ENCODE results near the gene ABHD12. TPM values are rescaled to one million over a fixed set of nuclear protein-coding genes. Genes with fewer than 3 reads are reported as not detected.

The ABHD12 gene
- total RNA-seq, 1 experiment from 2014 or later = 40.6 TPM

GRCh38 chr20:25397096-25397495 is 6.5 kb upstream of the ABHD12 start:
- TF ChIP-seq EZH2 (IDR thresholded peaks at IDR 0.05; ENCODE audit: borderline replicate concordance, low read depth, low read length, poor library complexity, severe bottlenecking) (no peak), CTCF (conservative IDR thresholded peaks at IDR 0.05; ENCODE audit: low read depth, low read length) (no peak)
- CTCF ChIA-PET = no interaction called here
- intact Hi-C loops (cut with micrococcal nuclease; ENCODE audit: unreplicated experiment) = loop anchor here (5.0 to 10.0 kb wide), 2 partner anchors 202 to 315 kb away; partner anchors contain the start of genes ENTPD6 and VSX1
- no peak overlapping the region for H3K27ac ChIP-seq (ENCODE audit: low read depth, low read length, poor library complexity, severe bottlenecking)
- no peaks in the 10 kb centered on the region for H3K36me3 ChIP-seq (ENCODE audit: insufficient read depth, low read length, poor library complexity, severe bottlenecking)
- no peaks in the 10 kb centered on the region for H3K27me3 ChIP-seq (replicated peaks; ENCODE audit: insufficient read depth, low read depth, low read length, poor library complexity)
- no peak overlapping the region for H3K4me3 ChIP-seq (ENCODE audit: low read depth, low read length, poor library complexity, severe bottlenecking)
- H3K9me3 ChIP-seq (ENCODE audit: low read depth, low read length, poor library complexity, severe bottlenecking) = no peaks in the 10 kb centered on the region
- DNase-seq (ENCODE audit: low spot score) = no peak
- no peaks in the 10 kb centered on the region for H3K4me1 ChIP-seq (ENCODE audit: insufficient read depth, low read length, poor library complexity, severe bottlenecking)
- POLR2A ChIA-PET (ENCODE audit: low non-redundant PET) = no interaction called here
- BruUV-seq (replicated peaks) = no TSS peak

GRCh38 chr20:25394996-25395395 is 4.4 kb upstream of the ABHD12 start:
- H3K9me3 ChIP-seq (ENCODE audit: low read depth, low read length, poor library complexity, severe bottlenecking) = no peaks in the 10 kb centered on the region
- DNase-seq (ENCODE audit: low spot score) = no peak
- H3K4me3 ChIP-seq (ENCODE audit: low read depth, low read length, poor library complexity, severe bottlenecking) = no peak overlapping the region
- ChIA-PET CTCF (no interaction called here), POLR2A (ENCODE audit: low non-redundant PET) (no interaction called here)
- BruUV-seq (replicated peaks) = no TSS peak
- intact Hi-C loops (cut with micrococcal nuclease; ENCODE audit: unreplicated experiment) = loop anchor here (5.0 to 10.0 kb wide), 2 partner anchors 200 to 313 kb away; partner anchors contain the start of genes ENTPD6 and VSX1
- no peaks in the 10 kb centered on the region for H3K27me3 ChIP-seq (replicated peaks; ENCODE audit: insufficient read depth, low read depth, low read length, poor library complexity)
- H3K4me1 ChIP-seq (ENCODE audit: insufficient read depth, low read length, poor library complexity, severe bottlenecking) = peaks cover 4% of the 10 kb centered on the region
- no peak overlapping the region for H3K27ac ChIP-seq (ENCODE audit: low read depth, low read length, poor library complexity, severe bottlenecking)
- no peaks in the 10 kb centered on the region for H3K36me3 ChIP-seq (ENCODE audit: insufficient read depth, low read length, poor library complexity, severe bottlenecking)
- TF ChIP-seq EZH2 (IDR thresholded peaks at IDR 0.05; ENCODE audit: borderline replicate concordance, low read depth, low read length, poor library complexity, severe bottlenecking) (no peak), CTCF (conservative IDR thresholded peaks at IDR 0.05; ENCODE audit: low read depth, low read length) (no peak)

GRCh38 chr20:25394276-25394675 is 3.6 kb upstream of the ABHD12 start:
- intact Hi-C loops (cut with micrococcal nuclease; ENCODE audit: unreplicated experiment) = loop anchor here (10.0 kb wide), 1 partner anchor 199 kb away; the partner anchor contains the start of gene ENTPD6
- TF ChIP-seq EZH2 (IDR thresholded peaks at IDR 0.05; ENCODE audit: borderline replicate concordance, low read depth, low read length, poor library complexity, severe bottlenecking) (no peak), CTCF (conservative IDR thresholded peaks at IDR 0.05; ENCODE audit: low read depth, low read length) (no peak)

More at GRCh38 chr20:25394276-25394675, 3.6 kb upstream of the ABHD12 start:
- Histone ChIP-seq H3K36me3 (ENCODE audit: insufficient read depth, low read length, poor library complexity, severe bottlenecking) (no peaks in the 10 kb centered on the region), H3K4me1 (ENCODE audit: insufficient read depth, low read length, poor library complexity, severe bottlenecking) (peaks cover 5% of the 10 kb centered on the region), H3K4me3 (ENCODE audit: low read depth, low read length, poor library complexity, severe bottlenecking) (no peak overlapping the region), H3K27ac (ENCODE audit: low read depth, low read length, poor library complexity, severe bottlenecking) (no peak overlapping the region), H3K9me3 (ENCODE audit: low read depth, low read length, poor library complexity, severe bottlenecking) (no peaks in the 10 kb centered on the region), H3K27me3 (replicated peaks; ENCODE audit: insufficient read depth, low read depth, low read length, poor library complexity) (no peaks in the 10 kb centered on the region)
- CTCF ChIA-PET = no interaction called here
- no peak for DNase-seq (ENCODE audit: low spot score)
- BruUV-seq (replicated peaks) = no TSS peak
- POLR2A ChIA-PET (ENCODE audit: low non-redundant PET) = no interaction called here

All from A673 (cell line).